HEK293 (cell line): Measurements from ENCODE around the gene SPON1.

ENCODE experiments used
- CTCF ChIP-seq: fragments of 450-650 bp; formaldehyde crosslinking; IDR thresholded peaks from 2 replicates; pipeline ENCODE4 v1.5.1; 2016; ENCODE audit warnings: missing biosample characterization, missing genetic modification characterization
- EGR2 ChIP-seq: fragments of 450-650 bp; formaldehyde crosslinking; IDR thresholded peaks from 2 replicates; pipeline ENCODE4 v1.5.1; 2016; ENCODE audit warnings: low read depth, missing biosample characterization, missing genetic modification characterization
- PATZ1 ChIP-seq: fragments of 450-650 bp; formaldehyde crosslinking; IDR thresholded peaks from 2 replicates; pipeline ENCODE4 v1.5.1; 2016; ENCODE audit warnings: missing biosample characterization, missing genetic modification characterization
- REST ChIP-seq: fragments of 450-650 bp; formaldehyde crosslinking; IDR thresholded peaks from 2 replicates; pipeline ENCODE4 v1.5.1; 2016; ENCODE audit warnings: missing biosample characterization, missing genetic modification characterization
- YY1 ChIP-seq: fragments of 450-650 bp; formaldehyde crosslinking; IDR thresholded peaks from 2 replicates; pipeline ENCODE4 v1.5.1; 2018; ENCODE audit warnings: missing biosample characterization, missing genetic modification characterization
- ZBTB20 ChIP-seq: fragments of 450-650 bp; formaldehyde crosslinking; IDR thresholded peaks from 2 replicates; pipeline ENCODE4 v1.5.1; 2016; ENCODE audit warnings: missing biosample characterization, missing genetic modification characterization
- ZNF248 ChIP-seq: fragments of 450-650 bp; formaldehyde crosslinking; IDR thresholded peaks from 2 replicates; pipeline ENCODE4 v1.5.1; 2017; ENCODE audit warnings: missing biosample characterization, missing genetic modification characterization
- ZNF335 ChIP-seq: fragments of 450-650 bp; formaldehyde crosslinking; conservative IDR thresholded peaks from 2 replicates; pipeline ENCODE4 v1.5.1; 2016; ENCODE audit warnings: missing biosample characterization, missing genetic modification characterization
- ZNF704 ChIP-seq: fragments of 450-650 bp; formaldehyde crosslinking; IDR thresholded peaks from 2 replicates; pipeline ENCODE4 v1.5.1; 2016; ENCODE audit warnings: missing biosample characterization, missing genetic modification characterization
- TF ChIP-seq, protein P1 (sequence below): fragments of 450-650 bp; formaldehyde crosslinking; IDR thresholded peaks from 2 replicates; pipeline ENCODE4 v1.5.1; 2017; ENCODE audit warnings: missing biosample characterization, missing genetic modification characterization

DNA sequence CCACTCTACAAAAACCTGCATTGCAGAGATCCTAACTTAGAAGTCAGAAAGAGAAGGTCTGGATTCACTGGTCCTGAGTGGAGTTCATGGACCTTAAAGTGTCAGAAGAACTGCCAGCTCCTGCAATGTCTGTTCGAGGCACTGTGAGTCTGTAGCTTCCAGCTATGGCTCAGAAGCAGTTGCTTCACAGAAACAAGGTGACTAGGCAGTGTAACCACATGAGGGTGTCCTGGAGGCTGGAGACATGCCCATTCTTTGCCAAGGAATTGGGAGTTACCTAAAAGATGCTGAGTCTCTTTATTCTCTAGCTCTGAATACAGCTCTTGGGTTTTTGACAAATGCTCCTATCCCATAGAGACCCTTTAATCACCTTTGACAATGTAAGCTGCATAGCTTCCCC lies 130.5 kb downstream of the SPON1 start:
- TF ChIP-seq ZNF248 (tag by site-specific recombination) (no peak), CTCF (tag by site-specific recombination) (no peak), EGR2 (tag by site-specific recombination) (no peak), ZNF704 (tag by site-specific recombination) (no peak), ZBTB20 (tag by site-specific recombination) (no peak), PATZ1 (no peak), ZNF335 (tag by site-specific recombination) (no peak), REST (tag by site-specific recombination) (no peak), YY1 (no peak)
- TF ChIP-seq, protein P1, sequence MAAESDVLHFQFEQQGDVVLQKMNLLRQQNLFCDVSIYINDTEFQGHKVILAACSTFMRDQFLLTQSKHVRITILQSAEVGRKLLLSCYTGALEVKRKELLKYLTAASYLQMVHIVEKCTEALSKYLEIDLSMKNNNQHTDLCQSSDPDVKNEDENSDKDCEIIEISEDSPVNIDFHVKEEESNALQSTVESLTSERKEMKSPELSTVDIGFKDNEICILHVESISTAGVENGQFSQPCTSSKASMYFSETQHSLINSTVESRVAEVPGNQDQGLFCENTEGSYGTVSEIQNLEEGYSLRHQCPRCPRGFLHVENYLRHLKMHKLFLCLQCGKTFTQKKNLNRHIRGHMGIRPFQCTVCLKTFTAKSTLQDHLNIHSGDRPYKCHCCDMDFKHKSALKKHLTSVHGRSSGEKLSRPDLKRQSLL (tag by site-specific recombination), result no peak
